ENCODE data around the gene PLIN3.

DNA sequence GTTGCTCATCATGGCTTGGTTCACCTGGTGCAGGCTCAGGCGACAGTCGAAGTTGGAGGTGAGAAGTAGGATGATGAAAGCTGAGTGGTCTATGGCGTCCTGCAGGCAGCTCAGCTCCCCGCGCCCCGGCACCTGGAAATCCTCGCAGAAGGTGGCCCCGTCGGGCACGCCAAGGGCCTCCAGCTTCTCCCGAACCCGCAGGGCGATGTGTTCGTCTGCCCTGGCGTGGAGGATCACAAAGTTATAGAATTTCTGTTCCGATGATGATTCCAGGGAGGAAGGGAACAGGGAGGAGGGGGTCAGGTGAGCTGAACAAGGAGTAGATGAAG, 50.6 kb downstream of the PLIN3 start:
- TF ChIP-seq SNAI2 (CRISPR knock-in tag; IDR thresholded peaks at IDR 0.05), result no peak
- TF ChIP-seq, protein P1, sequence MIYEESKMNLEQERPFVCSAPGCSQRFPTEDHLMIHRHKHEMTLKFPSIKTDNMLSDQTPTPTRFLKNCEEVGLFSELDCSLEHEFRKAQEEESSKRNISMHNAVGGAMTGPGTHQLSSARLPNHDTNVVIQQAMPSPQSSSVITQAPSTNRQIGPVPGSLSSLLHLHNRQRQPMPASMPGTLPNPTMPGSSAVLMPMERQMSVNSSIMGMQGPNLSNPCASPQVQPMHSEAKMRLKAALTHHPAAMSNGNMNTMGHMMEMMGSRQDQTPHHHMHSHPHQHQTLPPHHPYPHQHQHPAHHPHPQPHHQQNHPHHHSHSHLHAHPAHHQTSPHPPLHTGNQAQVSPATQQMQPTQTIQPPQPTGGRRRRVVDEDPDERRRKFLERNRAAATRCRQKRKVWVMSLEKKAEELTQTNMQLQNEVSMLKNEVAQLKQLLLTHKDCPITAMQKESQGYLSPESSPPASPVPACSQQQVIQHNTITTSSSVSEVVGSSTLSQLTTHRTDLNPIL (CRISPR knock-in tag; IDR thresholded peaks at IDR 0.05; ENCODE audit: low read depth), result no peak
- TF ChIP-seq, protein P2, sequence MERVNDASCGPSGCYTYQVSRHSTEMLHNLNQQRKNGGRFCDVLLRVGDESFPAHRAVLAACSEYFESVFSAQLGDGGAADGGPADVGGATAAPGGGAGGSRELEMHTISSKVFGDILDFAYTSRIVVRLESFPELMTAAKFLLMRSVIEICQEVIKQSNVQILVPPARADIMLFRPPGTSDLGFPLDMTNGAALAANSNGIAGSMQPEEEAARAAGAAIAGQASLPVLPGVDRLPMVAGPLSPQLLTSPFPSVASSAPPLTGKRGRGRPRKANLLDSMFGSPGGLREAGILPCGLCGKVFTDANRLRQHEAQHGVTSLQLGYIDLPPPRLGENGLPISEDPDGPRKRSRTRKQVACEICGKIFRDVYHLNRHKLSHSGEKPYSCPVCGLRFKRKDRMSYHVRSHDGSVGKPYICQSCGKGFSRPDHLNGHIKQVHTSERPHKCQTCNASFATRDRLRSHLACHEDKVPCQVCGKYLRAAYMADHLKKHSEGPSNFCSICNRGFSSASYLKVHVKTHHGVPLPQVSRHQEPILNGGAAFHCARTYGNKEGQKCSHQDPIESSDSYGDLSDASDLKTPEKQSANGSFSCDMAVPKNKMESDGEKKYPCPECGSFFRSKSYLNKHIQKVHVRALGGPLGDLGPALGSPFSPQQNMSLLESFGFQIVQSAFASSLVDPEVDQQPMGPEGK (CRISPR knock-in tag; IDR thresholded peaks at IDR 0.05; ENCODE audit: borderline replicate concordance), result no peak

Data from SK-N-SH treated with all-trans-retinoic acid at 6 μM for 48 hours (cell line).